Aorta (tissue), 5 donors: Measurements from ENCODE around the gene TMEM170B. TPM values are rescaled to one million over a fixed set of nuclear protein-coding genes. Genes with fewer than 3 reads are reported as not detected.

Experiments
- ATAC-seq: fragments of 200-7000 bp; cut with Tn5 transposase; one replicate; pipeline ENCODE4 v1.9.1; 2022; ENCODE audit warnings: moderate library complexity; ENCODE audit not compliant: low FRiP score
- DNase-seq, 2 donors: peaks; one replicate each; pipeline ENCODE4 v3.0.0-alpha.2; 2020
- H3K27ac ChIP-seq, 2 donors: one replicate each; pipeline ENCODE4 v1.5.1; 2013; ENCODE audit warnings: low read length in 2 of 2, mild to moderate bottlenecking in 2 of 2, moderate library complexity in 2 of 2, control low read depth in 1 of 2, inconsistent platforms in 1 of 2, low read depth in 1 of 2
- H3K27me3 ChIP-seq, 2 donors: one replicate each; pipeline ENCODE4 v1.6.1; 2013; ENCODE audit warnings: control low read depth in 1 of 2, low read length in 1 of 2, mild to moderate bottlenecking in 1 of 2, moderate library complexity in 1 of 2; ENCODE audit not compliant: insufficient read depth in 2 of 2, control insufficient read depth in 1 of 2
- H3K36me3 ChIP-seq, 2 donors: one replicate each; pipeline ENCODE4 v1.6.1; 2013; ENCODE audit warnings: control low read depth in 1 of 2, low read length in 1 of 2, mild to moderate bottlenecking in 1 of 2; ENCODE audit not compliant: insufficient read depth in 2 of 2, control insufficient read depth in 1 of 2
- H3K4me1 ChIP-seq, 2 donors: one replicate each; pipeline ENCODE4 v1.6.1; 2013; ENCODE audit warnings: low read length in 2 of 2, control low read depth in 1 of 2, mild to moderate bottlenecking in 1 of 2, moderate library complexity in 1 of 2; ENCODE audit not compliant: insufficient read depth in 2 of 2, control insufficient read depth in 1 of 2
- H3K4me3 ChIP-seq, 2 donors: one replicate each; pipeline ENCODE4 v1.5.1; 2013; ENCODE audit warnings: low read length in 2 of 2, control low read depth in 1 of 2, mild to moderate bottlenecking in 1 of 2
- H3K9me3 ChIP-seq: one replicate; pipeline ENCODE4 v1.6.1; 2013; ENCODE audit warnings: mild to moderate bottlenecking, low read length; ENCODE audit not compliant: control insufficient read depth
- WGBS, 2 donors: extraction: QIAGEN DNeasy Blood & Tissue Kit; methylation state at CpG; one replicate each; pipeline ENCODE4 v1.1.7; 2013; 5-methylcytosine and 5-hydroxymethylcytosine counted together
- intact Hi-C, 2 donors: fragments of 100-400 bp; cut with DNase I; formaldehyde crosslinking; loops; one replicate each; pipeline versions ENCODE4 v1.14.2 to v1.15.0; 2022
- polyA plus RNA-seq, 2 donors: library from polyadenylated mRNA; stranded (reverse); fragments of 200-250 nt; gene quantifications; one replicate each; pipeline ENCODE4 v1.2.3, GENCODE V29; 2013
- total RNA-seq, 2 donors: library from RNA; stranded (reverse); fragmentation: NEBNext Ultra II Directional; extraction: Animal tissue kit (Norgen Biotek cat#: 25700); gene quantifications; one replicate each; pipeline ENCODE4 v1.2.1, GENCODE V29; 2021
- donor health status: healthy with polysubstance abuse.
- donor health status: Bipolar disorder and iron deficiency.
- donor health status: DM: no; HTN: no; CAD: no.
- donor health status: DM: no; HTN: no; CAD: no.
- donor health status: DM: yes; HTN: yes; CAD: no.

The TMEM170B gene
- total and polyA plus RNA-seq, 4 donors = 1.5 to 7.3 (median 4.1) TPM

- no peak overlapping the region for H3K27ac ChIP-seq
- intact Hi-C loops = no loop called here
Observed at GRCh38 chr6:11563793-11564192, 26.2 kb downstream of the TMEM170B start.

GRCh38 chr6:11566609-11567008 is 29.1 kb downstream of the TMEM170B start:
- Histone ChIP-seq H3K9me3 (no peaks in the 10 kb centered on the region), H3K36me3 (peaks cover 0 to 3% of the 10 kb centered on the region in 2 donors), H3K4me3 (no peak overlapping the region), H3K27ac (no peak overlapping the region), H3K4me1 (no peaks in the 10 kb centered on the region), H3K27me3 (no peaks in the 10 kb centered on the region)
- DNase-seq = no peak
- WGBS, 2 donors = 98% methylated on average over 8 of the region's 8 CpGs
- intact Hi-C loops = no loop called here
- no peak for ATAC-seq

More at GRCh38 chr6:11563793-11564192, 26.2 kb downstream of the TMEM170B start:
- Histone ChIP-seq H3K4me1 (no peaks in the 10 kb centered on the region), H3K27me3 (no peaks in the 10 kb centered on the region), H3K36me3 (peaks cover 0 to 3% of the 10 kb centered on the region in 2 donors), H3K4me3 (no peak overlapping the region), H3K9me3 (no peaks in the 10 kb centered on the region)
- ATAC-seq (no peak), DNase-seq (no peak)
- 94 to 96% methylated on average over 3 of the region's 3 CpGs for WGBS, 2 donors

GRCh38 chr6:11571073-11571472 is 33.5 kb downstream of the TMEM170B start:
- Histone ChIP-seq H3K36me3 (peaks cover 0 to 3% of the 10 kb centered on the region in 2 donors), H3K27ac (no peak overlapping the region), H3K4me1 (no peaks in the 10 kb centered on the region), H3K27me3 (no peaks in the 10 kb centered on the region), H3K4me3 (no peak overlapping the region), H3K9me3 (no peaks in the 10 kb centered on the region)
- no peak for ATAC-seq
- DNase-seq = no peak
- 91 to 94% methylated on average over 2 of the region's 2 CpGs for WGBS, 2 donors
- intact Hi-C loops = no loop called here

GRCh38 chr6:11575408-11576033 is 38.0 kb downstream of the TMEM170B start:
- 49% methylated on average over 10 of the region's 10 CpGs for WGBS, 2 donors
- H3K9me3 ChIP-seq = no peaks in the 10 kb centered on the region
- ATAC-seq (peak; percentile 90), DNase-seq (no peak)
- intact Hi-C loops = loop anchor here (5.0 kb wide), 2 partner anchors 433 to 623 kb away; no protein-coding TSS in a partner anchor
- no peaks in the 10 kb centered on the region for H3K4me1 ChIP-seq
- no peak overlapping the region for H3K27ac ChIP-seq
- H3K36me3 ChIP-seq = no peaks in the 10 kb centered on the region
- H3K27me3 ChIP-seq = no peaks in the 10 kb centered on the region
- H3K4me3 ChIP-seq = no peak overlapping the region

- Histone ChIP-seq H3K27ac (no peak overlapping the region), H3K27me3 (no peaks in the 10 kb centered on the region), H3K4me1 (no peaks in the 10 kb centered on the region), H3K36me3 (no peaks in the 10 kb centered on the region), H3K9me3 (no peaks in the 10 kb centered on the region), H3K4me3 (no peak overlapping the region)
- WGBS, 2 donors = 81 to 89% methylated on average over 4 of the region's 4 CpGs
- DNase-seq (no peak), ATAC-seq (no peak)
- intact Hi-C loops = loop anchor here in 1 of 2 donors (10.0 kb wide), 1 partner anchor 1024 kb away; no protein-coding TSS in a partner anchor
Observed at GRCh38 chr6:11580686-11581405, 43.3 kb downstream of the TMEM170B start.

GRCh38 chr6:11584244-11584643 is 46.7 kb downstream of the TMEM170B start:
- DNase-seq = no peak
- Histone ChIP-seq H3K4me3 (no peak overlapping the region), H3K27me3 (no peaks in the 10 kb centered on the region), H3K9me3 (no peaks in the 10 kb centered on the region), H3K36me3 (no peaks in the 10 kb centered on the region), H3K27ac (no peak overlapping the region), H3K4me1 (peaks cover 0 to 2% of the 10 kb centered on the region in 2 donors)
- no peak for ATAC-seq
- intact Hi-C loops = loop anchor here in 1 of 2 donors (2.0 to 10.0 kb wide), 2 partner anchors 649 to 1021 kb away; no protein-coding TSS in a partner anchor
- 46 to 53% methylated on average over 5 of the region's 5 CpGs for WGBS, 2 donors

- H3K27ac ChIP-seq = no peak overlapping the region
- ATAC-seq = no peak
- H3K9me3 ChIP-seq = no peaks in the 10 kb centered on the region
- H3K4me1 ChIP-seq = peaks cover 0 to 4% of the 10 kb centered on the region in 2 donors
- WGBS, 2 donors = 11 to 16% methylated on average over 1 of the region's 1 CpG
- H3K36me3 ChIP-seq = no peaks in the 10 kb centered on the region
- H3K4me3 ChIP-seq = no peak overlapping the region
- intact Hi-C loops = loop anchor here (2.0 to 10.0 kb wide), 6 partner anchors 67 to 1019 kb away; no protein-coding TSS in a partner anchor
- no peak for DNase-seq
- H3K27me3 ChIP-seq = no peaks in the 10 kb centered on the region
Observed at GRCh38 chr6:11585426-11586016, 48.0 kb downstream of the TMEM170B start.

- intact Hi-C loops = loop anchor here (2.0 to 10.0 kb wide), 5 partner anchors 66 to 1019 kb away; no protein-coding TSS in a partner anchor
- no peak overlapping the region for H3K4me3 ChIP-seq
Observed at GRCh38 chr6:11586117-11586516, 48.6 kb downstream of the TMEM170B start.

More at GRCh38 chr6:11586117-11586516, 48.6 kb downstream of the TMEM170B start:
- H3K4me1 ChIP-seq = peaks cover 0 to 4% of the 10 kb centered on the region in 2 donors
- H3K36me3 ChIP-seq = no peaks in the 10 kb centered on the region
- no peak overlapping the region for H3K27ac ChIP-seq
- ATAC-seq (no peak), DNase-seq (no peak)
- no peaks in the 10 kb centered on the region for H3K27me3 ChIP-seq
- no peaks in the 10 kb centered on the region for H3K9me3 ChIP-seq
- WGBS, 2 donors = 58 to 59% methylated on average over 4 of the region's 4 CpGs
